OCI-LY7 (cell line): ENCODE measurements around the gene PIGQ. TPM values are rescaled to one million over a fixed set of nuclear protein-coding genes. Genes with fewer than 3 reads are reported as not detected.
A peak's percentile ranks its signal among the peaks of the same experiment; 100 is the strongest.

Experiments used
- BruUV-seq: library from RNA; stranded (reverse); fragments of 400-500 nt; replicated peaks from 2 replicates; lab custom pipeline; 2021; lab: Mats Ljungman, UMichigan
- CTCF ChIA-PET: fragments of 300-600 bp; sonication (Branson Sonifier 250); formaldehyde crosslinking; loops from one replicate; lab custom pipeline; 2022; ENCODE audit warnings: antibody characterized with exemption; ENCODE audit not compliant: unreplicated experiment; lab: Charles Lee
- POLR2A ChIA-PET: fragments of 300-600 bp; sonication (Branson Sonifier 250); formaldehyde crosslinking; loops from one replicate; lab custom pipeline; 2022; ENCODE audit warnings: antibody characterized with exemption; lab: Charles Lee
- DNase-seq: peaks from one replicate; pipeline ENCODE4 v3.0.0-alpha.2; 2015; ENCODE audit warnings: low spot score
- H2AFZ ChIP-seq: fragments of 200-600 bp; sonication (generic), shearing (Covaris generic); 2 replicates; pipeline ENCODE4 v1.6.1; 2014; ENCODE audit warnings: mild to moderate bottlenecking, antibody characterized with exemption, low read length, moderate library complexity
- H3K27ac ChIP-seq: fragments of 200-600 bp; sonication (generic); 2 replicates; pipeline ENCODE4 v1.5.1; 2014; ENCODE audit warnings: mixed run types, low read depth, mild to moderate bottlenecking, moderate library complexity, low read length, inconsistent platforms; ENCODE audit not compliant: poor library complexity, severe bottlenecking
- H3K36me3 ChIP-seq: fragments of 200-600 bp; sonication (generic); 2 replicates; pipeline ENCODE4 v1.6.1; 2014; ENCODE audit warnings: mild to moderate bottlenecking, antibody characterized with exemption, low read length, moderate library complexity, mixed read lengths; ENCODE audit not compliant: insufficient read depth
- H3K4me1 ChIP-seq: fragments of 200-600 bp; sonication (generic); 2 replicates; pipeline ENCODE4 v1.5.1; 2014; ENCODE audit warnings: mild to moderate bottlenecking, low read length; ENCODE audit not compliant: insufficient read depth, poor library complexity, severe bottlenecking
- H3K4me2 ChIP-seq: fragments of 200-600 bp; sonication (generic); 2 replicates; pipeline ENCODE4 v1.6.1; 2014; ENCODE audit warnings: mild to moderate bottlenecking, low read length
- H3K4me3 ChIP-seq: fragments of 200-600 bp; sonication (generic); 2 replicates; pipeline ENCODE4 v1.5.1; 2014; ENCODE audit warnings: mild to moderate bottlenecking, low read depth, low read length; ENCODE audit not compliant: poor library complexity, severe bottlenecking
- H3K79me2 ChIP-seq: fragments of 200-600 bp; sonication (generic); 2 replicates; pipeline ENCODE4 v1.6.1; 2016; ENCODE audit warnings: low read depth, mild to moderate bottlenecking, low read length, moderate library complexity, mixed read lengths; ENCODE audit not compliant: insufficient read depth
- H3K9me2 ChIP-seq: fragments of 200-600 bp; sonication (generic); 2 replicates; pipeline ENCODE4 v1.6.1; 2016; ENCODE audit warnings: mild to moderate bottlenecking, low read length, mixed read lengths; ENCODE audit not compliant: insufficient read depth
- H3K9me3 ChIP-seq: fragments of 200-600 bp; sonication (generic); 2 replicates; pipeline ENCODE4 v1.6.1; 2014; ENCODE audit warnings: mild to moderate bottlenecking, mixed run types, low read length, mixed read lengths
- H4K20me1 ChIP-seq: fragments of 200-600 bp; sonication (generic); 2 replicates; pipeline ENCODE4 v1.6.1; 2014; ENCODE audit warnings: mild to moderate bottlenecking, antibody characterized with exemption, low read length, moderate library complexity, mixed read lengths; ENCODE audit not compliant: insufficient read depth
- CTCF ChIP-seq: fragments of 200-600 bp; sonication (generic); conservative IDR thresholded peaks from 2 replicates; pipeline ENCODE4 v1.5.1; 2014; ENCODE audit warnings: mild to moderate bottlenecking, antibody characterized with exemption, low read length, moderate library complexity, mixed read lengths
- EZH2phosphoT487 ChIP-seq: fragments of 200-600 bp; sonication (generic); IDR thresholded peaks from 2 replicates; pipeline ENCODE4 v1.6.1; 2018; ENCODE audit warnings: low read depth, borderline replicate concordance, mild to moderate bottlenecking, mixed run types, antibody characterized with exemption, low read length, moderate library complexity, mixed read lengths
- intact Hi-C: fragments of 100-400 bp; cut with micrococcal nuclease; formaldehyde crosslinking; loops from one replicate; pipeline ENCODE4 v1.10.0; 2022; ENCODE audit not compliant: unreplicated experiment
- microRNA-seq: library from miRNA; unstranded; fragments of <30 nt; microRNA quantifications from one replicate; pipeline ENCODE4 v1.2.0, GENCODE V29; 2022; ENCODE audit warnings: borderline replicate concordance
- small RNA-seq: library from RNA; depleted of rRNA; stranded (forward); fragments of <200 nt; gene quantifications from one replicate; pipeline ENCODE3, GENCODE V24; 2014
- total RNA-seq, 2 experiments: library from RNA; depleted of rRNA in 1 of 2; stranded (reverse); fragments of >200 nt in 1 of 2; shearing (Covaris generic) in 1 of 2; gene quantifications; 2 replicates each; pipeline ENCODE4 v1.2.3, GENCODE V29; 2014 to 2022

The PIGQ gene
- total RNA-seq, 2 experiments from 2014 or later: 39.0 to 54.2 TPM

GRCh38 chr16:632486-633335 lies 62.9 kb downstream of the PIGQ start:
- no peak overlapping the region for H3K4me3 ChIP-seq
- H3K4me1 ChIP-seq: peaks cover 13% of the 10 kb centered on the region
- H2AFZ ChIP-seq: no peak overlapping the region
- peaks cover 8% of the 10 kb centered on the region; the same call in 1 of the 2 replicates for H3K36me3 ChIP-seq
- ChIA-PET POLR2A (no interaction called here), CTCF (no interaction called here)
- no peak overlapping the region for H3K27ac ChIP-seq
- no TSS peak for BruUV-seq
- H3K79me2 ChIP-seq: peaks cover 8% of the 10 kb centered on the region; the same call in 1 of the 2 replicates
- DNase-seq: no peak
- H3K4me2 ChIP-seq: no peak overlapping the region
- no peak for TF ChIP-seq CTCF
- no peak for TF ChIP-seq EZH2phosphoT487
- no peaks in the 10 kb centered on the region for H4K20me1 ChIP-seq
- no peaks in the 10 kb centered on the region for H3K9me2 ChIP-seq
- intact Hi-C loops: no loop called here
- no peaks in the 10 kb centered on the region for H3K9me3 ChIP-seq

- BruUV-seq: no TSS peak
- H3K9me2 ChIP-seq: no peaks in the 10 kb centered on the region
- H3K4me3 ChIP-seq: no peak overlapping the region
- POLR2A ChIA-PET: no interaction called here
- TF ChIP-seq EZH2phosphoT487 (no peak), CTCF (no peak)
- peaks cover 21% of the 10 kb centered on the region for H3K4me1 ChIP-seq
- no peak overlapping the region for H3K4me2 ChIP-seq
- H2AFZ ChIP-seq: no peak overlapping the region
- no peaks in the 10 kb centered on the region for H3K9me3 ChIP-seq
- peaks cover 8% of the 10 kb centered on the region; the same call in 1 of the 2 replicates for H3K79me2 ChIP-seq
- no peak overlapping the region for H3K27ac ChIP-seq
- H3K36me3 ChIP-seq: peaks cover 8% of the 10 kb centered on the region; the same call in 1 of the 2 replicates
- CTCF ChIA-PET: no interaction called here
- no peaks in the 10 kb centered on the region for H4K20me1 ChIP-seq
- intact Hi-C loops: no loop called here
- DNase-seq: no peak
Measured at GRCh38 chr16:633336-634050, 63.7 kb downstream of the PIGQ start.

Small RNA genes lying within 50 kb of the gene (microRNA-seq; reads per million reads assigned to microRNA genes)
- gene MIR3176: 7.6 reads per million, percentile 5 among the genes with 10 or more reads in this experiment
- gene MIR5587: not detected

Small RNA genes lying within 50 kb of the gene (small RNA-seq; reads per million reads assigned to genes)
- not detected for gene MIR3176
- gene MIR5587: not detected
- not detected for gene Z98883.1

Other genes with a start within 250 kb of the PIGQ start
- 30.3 and 30.6 TPM in 2 replicates for gene AXIN1, start 217.2 kb upstream of the PIGQ start, total RNA-seq (2014; rRNA removed; shearing (Covaris generic))
- gene AXIN1, start 217.2 kb upstream of the PIGQ start, total RNA-seq (2022): 29.0 and 29.8 TPM in 2 replicates
- gene MRPL28, start 199.4 kb upstream of the PIGQ start, total RNA-seq (2014; rRNA removed; shearing (Covaris generic)): 113 and 134 TPM in 2 replicates
- 78.1 and 84.6 TPM in 2 replicates for gene MRPL28, start 199.4 kb upstream of the PIGQ start, total RNA-seq (2022)
- gene PGAP6, start 188.0 kb upstream of the PIGQ start, total RNA-seq (2014; rRNA removed; shearing (Covaris generic)): 40.1 and 50.6 TPM in 2 replicates
- 34.3 and 41.2 TPM in 2 replicates for gene PGAP6, start 188.0 kb upstream of the PIGQ start, total RNA-seq (2022)
- gene NME4, start 172.8 kb upstream of the PIGQ start, total RNA-seq (2014; rRNA removed; shearing (Covaris generic)): 25.0 and 28.3 TPM in 2 replicates
- 24.3 and 25.0 TPM in 2 replicates for gene NME4, start 172.8 kb upstream of the PIGQ start, total RNA-seq (2022)
- gene DECR2, start 168.1 kb upstream of the PIGQ start, total RNA-seq (2014; rRNA removed; shearing (Covaris generic)): 7.5 and 8.0 TPM in 2 replicates
- gene DECR2, start 168.1 kb upstream of the PIGQ start, total RNA-seq (2022): 14.4 and 15.9 TPM in 2 replicates
- 29.0 and 29.9 TPM in 2 replicates for gene RAB11FIP3, start 144.3 kb upstream of the PIGQ start, total RNA-seq (2014; rRNA removed; shearing (Covaris generic))
- 47.5 and 51.2 TPM in 2 replicates for gene RAB11FIP3, start 144.3 kb upstream of the PIGQ start, total RNA-seq (2022)
- gene CAPN15, start 42.3 kb upstream of the PIGQ start, total RNA-seq (2014; rRNA removed; shearing (Covaris generic)): 23.1 and 32.9 TPM in 2 replicates
- 43.9 and 54.0 TPM in 2 replicates for gene CAPN15, start 42.3 kb upstream of the PIGQ start, total RNA-seq (2022)
- gene PRR35, start 9.6 kb upstream of the PIGQ start, total RNA-seq (2014; rRNA removed; shearing (Covaris generic)): not detected in 2 replicates
- not detected in 2 replicates for gene PRR35, start 9.6 kb upstream of the PIGQ start, total RNA-seq (2022)
- 3.7 and 4.2 TPM in 2 replicates for gene NHLRC4, start 3.0 kb upstream of the PIGQ start, total RNA-seq (2014; rRNA removed; shearing (Covaris generic))
- 2.5 and 2.6 TPM in 2 replicates for gene NHLRC4, start 3.0 kb upstream of the PIGQ start, total RNA-seq (2022)
- gene RAB40C, start 20.1 kb downstream of the PIGQ start, total RNA-seq (2014; rRNA removed; shearing (Covaris generic)): 18.2 and 20.9 TPM in 2 replicates
- 18.3 and 19.3 TPM in 2 replicates for gene RAB40C, start 20.1 kb downstream of the PIGQ start, total RNA-seq (2022)
- gene WFIKKN1, start 61.0 kb downstream of the PIGQ start, total RNA-seq (2014; rRNA removed; shearing (Covaris generic)): 0.46 and 0.47 TPM in 2 replicates
- gene WFIKKN1, start 61.0 kb downstream of the PIGQ start, total RNA-seq (2022): 0.81 and 1.2 TPM in 2 replicates
- 135 and 152 TPM in 2 replicates for gene METTL26, start 66.3 kb downstream of the PIGQ start, total RNA-seq (2014; rRNA removed; shearing (Covaris generic))
- 83.9 and 99.0 TPM in 2 replicates for gene METTL26, start 66.3 kb downstream of the PIGQ start, total RNA-seq (2022)
- 62.8 and 63.2 TPM in 2 replicates for gene MCRIP2, start 71.9 kb downstream of the PIGQ start, total RNA-seq (2014; rRNA removed; shearing (Covaris generic))
- 47.8 and 64.1 TPM in 2 replicates for gene MCRIP2, start 71.9 kb downstream of the PIGQ start, total RNA-seq (2022)
- gene WDR90, start 79.4 kb downstream of the PIGQ start, total RNA-seq (2014; rRNA removed; shearing (Covaris generic)): 77.6 and 110 TPM in 2 replicates
- gene WDR90, start 79.4 kb downstream of the PIGQ start, total RNA-seq (2022): 143 and 153 TPM in 2 replicates
- gene RHOT2, start 98.2 kb downstream of the PIGQ start, total RNA-seq (2014; rRNA removed; shearing (Covaris generic)): 129 and 136 TPM in 2 replicates
- 129 and 133 TPM in 2 replicates for gene RHOT2, start 98.2 kb downstream of the PIGQ start, total RNA-seq (2022)
- gene RHBDL1, start 105.7 kb downstream of the PIGQ start, total RNA-seq (2014; rRNA removed; shearing (Covaris generic)): 3.8 and 4.2 TPM in 2 replicates
- gene RHBDL1, start 105.7 kb downstream of the PIGQ start, total RNA-seq (2022): 3.6 and 4.2 TPM in 2 replicates
- 85.5 and 111 TPM in 2 replicates for gene STUB1, start 110.4 kb downstream of the PIGQ start, total RNA-seq (2014; rRNA removed; shearing (Covaris generic))
- 72.4 and 78.6 TPM in 2 replicates for gene STUB1, start 110.4 kb downstream of the PIGQ start, total RNA-seq (2022)
- 70.6 and 82.3 TPM in 2 replicates for gene JMJD8, start 114.4 kb downstream of the PIGQ start, total RNA-seq (2014; rRNA removed; shearing (Covaris generic))
- 46.8 and 48.7 TPM in 2 replicates for gene JMJD8, start 114.4 kb downstream of the PIGQ start, total RNA-seq (2022)
- gene WDR24, start 120.4 kb downstream of the PIGQ start, total RNA-seq (2014; rRNA removed; shearing (Covaris generic)): 10.3 and 11.6 TPM in 2 replicates
- gene WDR24, start 120.4 kb downstream of the PIGQ start, total RNA-seq (2022): 24.0 and 28.9 TPM in 2 replicates
- 0.16 and 0.28 TPM in 2 replicates for gene FBXL16, start 135.8 kb downstream of the PIGQ start, total RNA-seq (2014; rRNA removed; shearing (Covaris generic))
- 0.42 and 0.52 TPM in 2 replicates for gene FBXL16, start 135.8 kb downstream of the PIGQ start, total RNA-seq (2022)
- 9.5 and 15.9 TPM in 2 replicates for gene METRN, start 145.2 kb downstream of the PIGQ start, total RNA-seq (2014; rRNA removed; shearing (Covaris generic))
- gene METRN, start 145.2 kb downstream of the PIGQ start, total RNA-seq (2022): 12.2 and 14.4 TPM in 2 replicates
- gene ANTKMT, start 151.2 kb downstream of the PIGQ start, total RNA-seq (2014; rRNA removed; shearing (Covaris generic)): 44.8 and 51.3 TPM in 2 replicates
- gene ANTKMT, start 151.2 kb downstream of the PIGQ start, total RNA-seq (2022): 45.5 and 46.5 TPM in 2 replicates
- gene CCDC78, start 156.5 kb downstream of the PIGQ start, total RNA-seq (2014; rRNA removed; shearing (Covaris generic)): 25.8 and 35.9 TPM in 2 replicates
- 52.6 and 57.9 TPM in 2 replicates for gene CCDC78, start 156.5 kb downstream of the PIGQ start, total RNA-seq (2022)
- 28.1 and 30.8 TPM in 2 replicates for gene HAGHL, start 157.1 kb downstream of the PIGQ start, total RNA-seq (2014; rRNA removed; shearing (Covaris generic))
- gene HAGHL, start 157.1 kb downstream of the PIGQ start, total RNA-seq (2022): 56.3 and 57.9 TPM in 2 replicates
- gene CIAO3, start 171.0 kb downstream of the PIGQ start, total RNA-seq (2014; rRNA removed; shearing (Covaris generic)): 142 and 169 TPM in 2 replicates
- gene CIAO3, start 171.0 kb downstream of the PIGQ start, total RNA-seq (2022): 156 and 173 TPM in 2 replicates
- 0.13 TPM in 1 of 2 replicates, not detected in the other for gene MSLN, start 190.8 kb downstream of the PIGQ start, total RNA-seq (2014; rRNA removed; shearing (Covaris generic))
- 0.30 and 0.44 TPM in 2 replicates for gene MSLN, start 190.8 kb downstream of the PIGQ start, total RNA-seq (2022)
- gene RPUSD1, start 218.4 kb downstream of the PIGQ start, total RNA-seq (2014; rRNA removed; shearing (Covaris generic)): 51.4 and 64.1 TPM in 2 replicates
- gene RPUSD1, start 218.4 kb downstream of the PIGQ start, total RNA-seq (2022): 42.1 and 48.6 TPM in 2 replicates
- 98.9 and 125 TPM in 2 replicates for gene CHTF18, start 218.7 kb downstream of the PIGQ start, total RNA-seq (2014; rRNA removed; shearing (Covaris generic))
- 145 and 146 TPM in 2 replicates for gene CHTF18, start 218.7 kb downstream of the PIGQ start, total RNA-seq (2022)
- not detected in 2 replicates for gene GNG13, start 230.8 kb downstream of the PIGQ start, total RNA-seq (2014; rRNA removed; shearing (Covaris generic))
- not detected in 2 replicates for gene GNG13, start 230.8 kb downstream of the PIGQ start, total RNA-seq (2022)